GM21576 (cell line): Measurements from ENCODE around the gene CBX6.
"Not testable (repeated sequence)": the region's sequence is repeated elsewhere in the genome, so short reads cannot be mapped to it uniquely, and the experiment has no call there.

Source experiments
- ATAC-seq: cut with Tn5 transposase; IDR thresholded peaks from one replicate; pipeline ENCODE4 v1.9.1; 2021; ENCODE audit warnings: mild to moderate bottlenecking, moderate library complexity; ENCODE audit not compliant: unreplicated experiment

The CBX6 gene

GRCh38 chr22:38872172-38872830, at the start of gene CBX6:
Gene CBX6 (minus strand): TSS chr22:38872216. CDS start chr22:38872190, 26 bp downstream.
- peak; percentile 42 for ATAC-seq

GRCh38 chr22:38921806-38922205, 49.8 kb upstream of the CBX6 start:
- ATAC-seq: no peak

GRCh38 chr22:38921120-38921519, 49.1 kb upstream of the CBX6 start:
- ATAC-seq: no peak

- no peak for ATAC-seq
Observed at GRCh38 chr22:38919631-38920190, 47.7 kb upstream of the CBX6 start.

DNA sequence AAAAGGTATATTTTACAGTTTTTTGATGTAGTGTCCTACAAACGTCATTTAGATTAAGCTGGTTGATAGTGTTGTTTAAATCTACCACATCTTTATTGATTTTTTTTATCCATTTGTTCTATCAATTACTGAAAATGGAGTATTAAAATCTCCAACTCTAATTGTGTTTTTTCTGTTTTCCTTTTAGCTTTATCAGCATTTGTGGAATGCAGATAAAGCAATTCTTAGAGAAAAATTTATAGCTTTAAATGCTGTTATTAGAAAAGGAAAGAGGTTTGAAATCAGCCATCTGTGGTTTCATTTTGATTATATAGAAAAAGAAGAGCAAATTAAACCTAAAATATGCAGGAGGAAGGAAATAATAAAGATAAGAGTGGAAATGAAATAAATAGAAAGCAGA, 39.4 kb upstream of the CBX6 start:
- ATAC-seq: no peak

- ATAC-seq: no peak
Observed at GRCh38 chr22:38907767-38908166, 35.8 kb upstream of the CBX6 start.

DNA sequence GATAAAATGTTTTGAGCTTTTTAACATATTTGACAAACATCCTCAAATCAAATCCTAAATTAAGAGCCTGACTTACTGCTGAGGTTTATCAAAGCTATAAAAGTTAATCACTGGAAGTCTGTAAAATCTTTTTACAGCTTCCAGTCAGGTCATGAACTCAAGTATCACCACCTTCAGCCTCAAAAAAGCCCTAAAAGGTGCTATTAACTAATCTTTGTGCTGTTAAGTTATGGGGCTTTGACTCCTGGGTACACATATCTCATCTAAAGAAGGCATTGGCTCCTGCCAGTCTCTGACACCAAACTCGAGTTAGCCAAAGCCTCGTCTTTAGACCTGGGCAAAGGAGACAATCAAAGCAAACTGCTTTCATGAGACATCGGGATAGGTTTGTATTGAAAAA, 34.0 kb upstream of the CBX6 start:
- no peak for ATAC-seq

DNA sequence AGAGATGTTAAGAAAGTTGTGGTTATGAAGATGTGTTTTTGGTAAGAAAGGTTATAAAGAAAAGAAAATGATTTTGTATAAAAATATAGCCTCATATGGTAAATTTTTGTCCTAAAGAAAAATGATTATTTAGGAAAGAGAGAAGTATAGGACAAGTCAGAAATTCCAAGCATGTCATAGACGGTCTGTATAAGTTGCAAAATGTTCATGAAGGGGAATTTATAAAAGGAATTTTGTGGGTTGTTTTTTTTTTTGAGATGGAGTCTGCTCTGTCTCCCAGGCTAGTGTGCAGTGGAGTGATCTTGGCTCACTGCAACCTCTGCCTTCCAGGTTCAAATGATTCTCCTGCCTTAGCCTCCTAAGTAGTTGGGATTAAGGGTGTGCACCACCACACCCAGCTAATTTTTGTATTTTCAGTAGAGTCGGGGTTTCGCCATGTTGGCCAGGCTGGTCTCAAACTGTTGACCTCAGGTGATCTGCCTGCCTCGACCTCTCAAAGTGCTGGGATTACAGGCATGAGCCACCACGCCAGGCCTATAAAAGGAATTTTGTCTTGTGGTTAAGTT, 32.1 kb upstream of the CBX6 start:
- ATAC-seq: not testable (repeated sequence)

DNA sequence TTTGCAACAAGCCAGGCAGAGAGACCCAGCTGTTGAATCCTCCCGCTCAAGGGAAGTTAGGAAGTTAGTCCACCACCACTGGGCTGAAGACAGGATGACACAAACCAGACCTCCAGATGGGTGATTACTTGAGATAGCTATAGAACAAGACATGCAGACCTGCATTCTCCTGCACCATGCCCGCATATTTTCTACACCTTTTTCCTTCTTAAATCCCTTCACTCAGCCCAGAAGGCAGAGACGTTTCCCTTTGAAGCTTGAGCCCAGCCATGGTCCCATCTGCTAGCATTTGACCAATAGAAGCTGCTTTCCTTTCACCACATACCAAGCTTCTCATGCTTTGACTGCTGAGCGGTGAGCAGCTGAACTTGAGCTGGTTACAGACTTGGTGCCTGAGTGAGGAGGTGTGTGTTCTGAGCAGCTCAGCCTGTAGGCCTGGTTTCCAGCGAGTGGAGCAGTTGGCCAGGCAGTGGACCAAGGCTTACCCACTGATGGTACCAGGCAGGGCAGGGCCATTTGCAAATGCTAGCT, 29.2 kb upstream of the CBX6 start:
- ATAC-seq: no peak

GRCh38 chr22:38900677-38901076, 28.7 kb upstream of the CBX6 start:
- ATAC-seq: no peak

- ATAC-seq: no peak
Observed at GRCh38 chr22:38891256-38891655, 19.2 kb upstream of the CBX6 start.

DNA sequence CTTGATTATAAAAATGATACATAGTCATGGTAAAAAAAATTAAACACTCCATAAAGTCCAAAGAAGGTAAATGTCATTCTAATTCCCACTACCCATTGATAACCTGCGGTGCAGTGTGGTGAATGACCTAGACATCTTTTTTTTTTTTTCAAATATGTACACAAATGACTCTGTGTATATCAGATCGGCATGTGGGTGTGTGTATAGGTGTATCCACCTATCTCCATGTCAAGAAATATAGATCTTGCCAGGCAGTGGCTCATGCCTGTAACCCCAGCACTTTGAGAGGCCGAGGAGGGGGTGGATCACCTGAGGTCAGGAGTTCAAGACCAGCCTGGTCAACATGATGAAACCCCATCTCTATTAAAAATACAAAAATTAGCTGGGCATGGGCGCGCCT, 18.4 kb upstream of the CBX6 start:
- ATAC-seq: no peak

DNA sequence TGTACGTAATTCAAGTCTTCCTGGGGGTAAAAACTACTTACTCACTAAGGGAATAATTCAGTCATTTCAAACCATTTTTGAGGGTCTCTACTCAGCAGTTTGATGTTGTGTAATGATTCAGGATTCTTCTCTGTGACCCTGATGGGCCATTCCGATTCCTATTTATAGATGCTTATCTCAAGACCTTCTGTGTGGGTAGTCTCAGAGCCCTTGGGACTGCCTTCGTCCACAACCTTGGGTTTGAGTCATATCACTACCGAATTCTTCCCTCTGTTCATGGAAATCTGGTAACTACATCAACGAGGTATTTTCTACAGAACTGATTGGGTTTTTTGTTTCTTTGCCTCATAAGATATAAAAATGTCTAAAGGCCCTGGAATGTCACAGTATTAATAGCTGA, 14.3 kb upstream of the CBX6 start:
- no peak for ATAC-seq

GRCh38 chr22:38882972-38883622, 11.1 kb upstream of the CBX6 start:
- no peak for ATAC-seq

DNA sequence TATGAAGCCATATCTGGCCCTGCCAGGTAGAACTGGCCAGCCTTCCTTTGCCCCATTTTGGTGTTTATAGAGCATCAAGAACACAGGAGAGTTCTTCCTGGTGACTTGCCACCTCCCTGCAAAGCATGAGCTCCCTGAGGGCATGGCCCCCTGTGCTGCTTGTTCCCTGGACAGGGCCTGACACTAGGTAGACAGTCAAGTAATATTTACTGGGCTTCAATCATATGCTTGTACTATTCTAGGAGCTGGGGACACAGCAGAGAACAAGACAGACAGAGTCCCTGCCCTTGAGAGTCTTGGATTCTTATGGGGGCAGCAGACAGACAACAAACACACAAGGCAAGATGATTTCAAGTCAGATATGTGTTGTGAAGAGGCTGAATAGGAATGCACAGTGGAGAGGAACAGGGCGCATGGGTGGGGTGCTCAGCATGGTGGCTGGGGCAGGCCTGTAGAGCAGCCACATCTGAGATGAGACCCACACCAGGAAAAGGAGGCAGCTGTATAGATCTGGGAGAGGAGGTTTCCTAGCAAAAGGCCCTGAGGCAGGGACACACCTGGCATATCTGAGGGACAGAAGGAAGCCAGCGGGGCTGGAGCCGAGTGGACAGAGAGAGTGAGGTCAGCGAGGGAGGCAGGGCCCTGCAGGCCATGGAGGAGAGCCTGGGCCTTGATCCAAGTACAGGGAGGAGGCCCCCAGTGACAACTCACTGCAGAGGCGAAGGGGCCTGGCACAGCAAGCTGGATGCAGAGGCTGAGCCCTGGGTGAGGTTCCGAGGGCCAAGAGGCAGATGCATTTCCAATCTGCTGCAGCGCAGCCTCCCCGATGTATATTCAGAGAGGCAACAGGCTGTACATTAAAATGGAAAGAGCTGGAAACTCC, 10.2 kb upstream of the CBX6 start:
- ATAC-seq: no peak

DNA sequence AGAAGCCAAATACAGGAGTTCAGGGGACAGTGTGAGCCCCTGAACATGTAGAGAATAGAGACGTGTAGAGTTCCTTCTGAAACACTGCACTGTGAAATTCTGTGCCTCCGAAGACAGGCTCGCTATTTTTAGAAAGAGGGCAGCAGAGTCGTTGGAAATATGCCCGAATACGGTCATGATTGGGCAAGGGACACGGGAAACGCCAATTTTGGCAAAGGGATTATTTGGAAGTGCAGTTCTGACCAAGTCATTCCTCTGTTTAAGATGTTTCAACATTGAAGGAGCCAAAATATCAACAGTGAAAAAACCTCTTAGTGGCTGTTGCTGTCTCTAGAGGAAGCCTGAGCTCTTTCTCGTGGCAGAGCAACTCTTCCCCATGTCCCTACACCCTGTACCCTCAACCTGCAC, 9.5 kb upstream of the CBX6 start:
- ATAC-seq: no peak

DNA sequence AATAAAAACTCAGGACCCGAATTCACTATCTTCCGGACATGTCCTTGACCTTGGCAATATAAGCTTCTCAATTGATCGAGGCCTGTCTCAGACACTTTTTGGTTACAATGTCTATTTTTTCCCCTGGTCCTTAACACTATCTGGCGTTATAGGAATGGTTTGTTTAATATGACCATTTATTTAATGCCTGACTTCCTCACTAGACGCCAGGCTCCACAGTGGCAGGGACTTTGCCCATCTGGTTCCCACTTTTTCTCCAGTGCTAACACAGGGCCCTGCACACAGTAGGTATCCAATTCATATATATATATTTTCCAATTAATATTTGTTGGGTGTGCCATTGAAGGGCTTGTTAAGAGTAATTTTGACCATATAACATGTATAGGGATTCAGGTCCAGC, 7.9 kb upstream of the CBX6 start:
- ATAC-seq: no peak

GRCh38 chr22:38879108-38879729, 7.2 kb upstream of the CBX6 start:
- ATAC-seq: no peak

DNA sequence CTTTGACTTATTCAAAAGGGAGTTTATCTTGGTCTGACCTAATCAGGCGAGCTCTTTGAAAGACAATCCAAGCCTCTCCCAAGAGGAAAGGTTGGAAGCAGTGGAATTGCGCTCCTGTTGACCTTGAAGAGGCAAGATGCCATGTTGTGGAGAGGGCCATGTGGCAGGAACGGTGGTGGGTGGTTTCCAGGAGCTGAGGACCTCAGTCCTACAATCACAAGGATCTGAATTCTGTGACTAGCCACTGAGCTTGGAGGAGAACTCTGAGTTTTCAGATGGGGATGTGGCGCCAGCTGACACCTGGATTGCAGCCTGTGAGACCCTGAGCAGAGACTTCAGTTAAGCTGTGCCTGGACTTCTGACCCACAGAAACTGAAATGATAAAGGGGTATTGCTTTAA, 6.0 kb upstream of the CBX6 start:
- ATAC-seq: no peak

GRCh38 chr22:38874529-38875222, 2.7 kb upstream of the CBX6 start:
- no peak for ATAC-seq
